Loucy (cell line): ENCODE results near the gene FUNDC2.
"Not testable (repeated sequence)": the region's sequence is repeated elsewhere in the genome, so short reads cannot be mapped to it uniquely, and the experiment has no call there.

ENCODE experiments used
- H2AFZ ChIP-seq: fragments of 200-600 bp; sonication (generic); 2 replicates; pipeline ENCODE4 v1.6.0; 2016; ENCODE audit warnings: antibody characterized with exemption, mild to moderate bottlenecking, low read length, moderate library complexity
- H3F3A ChIP-seq: fragments of 200-600 bp; 2 replicates; pipeline ENCODE4 v1.6.0; 2016; ENCODE audit warnings: antibody characterized with exemption, low read depth, mild to moderate bottlenecking
- H3K27me3 ChIP-seq: fragments of 200-600 bp; sonication (generic); 2 replicates; pipeline ENCODE4 v1.6.1; 2014; ENCODE audit warnings: low read length, mild to moderate bottlenecking; ENCODE audit not compliant: insufficient read depth, poor library complexity, severe bottlenecking
- H3K36me3 ChIP-seq: fragments of 200-600 bp; sonication (generic); 2 replicates; pipeline ENCODE4 v1.6.1; 2016; ENCODE audit warnings: low read length; ENCODE audit not compliant: insufficient read depth
- H3K4me1 ChIP-seq: fragments of 200-600 bp; sonication (generic); 2 replicates; pipeline ENCODE4 v1.5.1; 2014; ENCODE audit warnings: low read length, mild to moderate bottlenecking; ENCODE audit not compliant: insufficient read depth, poor library complexity, severe bottlenecking
- H3K4me2 ChIP-seq: fragments of 200-600 bp; sonication (generic); 2 replicates; pipeline ENCODE4 v1.6.0; 2014; ENCODE audit warnings: antibody characterized with exemption, low read length, low read depth, mild to moderate bottlenecking; ENCODE audit not compliant: poor library complexity, severe bottlenecking
- H3K4me3 ChIP-seq: fragments of 200-600 bp; sonication (generic); 2 replicates; pipeline ENCODE4 v1.5.1; 2014; ENCODE audit warnings: low read length, mild to moderate bottlenecking, mixed read lengths; ENCODE audit not compliant: poor library complexity, severe bottlenecking
- H3K79me2 ChIP-seq: fragments of 200-600 bp; sonication (generic); 2 replicates; pipeline ENCODE4 v1.6.1; 2014; ENCODE audit warnings: low read length; ENCODE audit not compliant: insufficient read depth
- H3K9ac ChIP-seq: fragments of 200-600 bp; sonication (generic); 2 replicates; pipeline ENCODE4 v1.6.0; 2014; ENCODE audit warnings: mild to moderate bottlenecking, low read depth, low read length, moderate library complexity; ENCODE audit not compliant: poor library complexity, severe bottlenecking
- H3K9me2 ChIP-seq: fragments of 200-600 bp; sonication (generic); replicated peaks from 2 replicates; pipeline ENCODE4 v1.6.1; 2016; ENCODE audit warnings: low read depth, low read length, mixed read lengths
- H3K9me3 ChIP-seq: fragments of 200-600 bp; sonication (generic); 2 replicates; pipeline ENCODE4 v1.6.1; 2014; ENCODE audit warnings: mild to moderate bottlenecking, antibody characterized with exemption, low read length, low read depth; ENCODE audit not compliant: insufficient read depth
- H4K20me1 ChIP-seq: fragments of 200-600 bp; sonication (generic); 2 replicates; pipeline ENCODE4 v1.6.0; 2014; ENCODE audit warnings: antibody characterized with exemption, low read length, mild to moderate bottlenecking; ENCODE audit not compliant: insufficient read depth, poor library complexity, severe bottlenecking
- EZH2phosphoT487 ChIP-seq: fragments of 200-600 bp; IDR thresholded peaks from 2 replicates; pipeline ENCODE4 v1.6.1; 2018; ENCODE audit warnings: antibody characterized with exemption, mild to moderate bottlenecking, moderate library complexity, borderline replicate concordance
- TF ChIP-seq, protein P1 (sequence below): fragments of 200-600 bp; sonication (generic); conservative IDR thresholded peaks from 2 replicates; pipeline ENCODE4 v1.5.1; 2014; ENCODE audit warnings: mild to moderate bottlenecking, antibody characterized with exemption, low read length

Gene FUNDC2

DNA sequence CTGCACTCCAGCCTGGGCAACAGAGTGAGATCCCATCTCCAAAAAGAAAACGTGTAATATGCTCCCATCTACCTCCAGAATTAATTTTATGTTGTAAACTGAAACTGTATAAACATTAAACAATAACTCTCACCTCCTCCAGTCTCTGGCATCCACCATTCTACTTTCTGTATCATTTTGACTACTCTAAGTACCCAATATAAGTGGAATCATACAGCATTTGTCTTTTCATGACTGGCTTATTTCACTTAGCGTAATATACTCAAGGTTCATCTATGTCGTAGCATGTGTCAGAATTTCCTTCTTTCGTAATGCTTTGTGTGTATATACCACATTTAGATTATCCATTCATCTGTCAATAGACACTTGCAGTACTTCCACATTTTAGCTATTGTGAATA, 24.8 kb upstream of the FUNDC2 start:
- no peaks in the 10 kb centered on the region for H3K9me2 ChIP-seq
- no peaks in the 10 kb centered on the region for H4K20me1 ChIP-seq
- no peaks in the 10 kb centered on the region for H3K4me1 ChIP-seq
- H3K9ac ChIP-seq, result no peak overlapping the region
- no peak overlapping the region for H3K4me3 ChIP-seq
- H3K36me3 ChIP-seq, result no peaks in the 10 kb centered on the region
- no peak overlapping the region for H3K4me2 ChIP-seq
- no peaks in the 10 kb centered on the region for H3K9me3 ChIP-seq
- no peak overlapping the region for H2AFZ ChIP-seq
- H3K27me3 ChIP-seq, result no peaks in the 10 kb centered on the region
- H3K79me2 ChIP-seq, result no peaks in the 10 kb centered on the region
- TF ChIP-seq EZH2phosphoT487, result no peak
- TF ChIP-seq, protein P1, sequence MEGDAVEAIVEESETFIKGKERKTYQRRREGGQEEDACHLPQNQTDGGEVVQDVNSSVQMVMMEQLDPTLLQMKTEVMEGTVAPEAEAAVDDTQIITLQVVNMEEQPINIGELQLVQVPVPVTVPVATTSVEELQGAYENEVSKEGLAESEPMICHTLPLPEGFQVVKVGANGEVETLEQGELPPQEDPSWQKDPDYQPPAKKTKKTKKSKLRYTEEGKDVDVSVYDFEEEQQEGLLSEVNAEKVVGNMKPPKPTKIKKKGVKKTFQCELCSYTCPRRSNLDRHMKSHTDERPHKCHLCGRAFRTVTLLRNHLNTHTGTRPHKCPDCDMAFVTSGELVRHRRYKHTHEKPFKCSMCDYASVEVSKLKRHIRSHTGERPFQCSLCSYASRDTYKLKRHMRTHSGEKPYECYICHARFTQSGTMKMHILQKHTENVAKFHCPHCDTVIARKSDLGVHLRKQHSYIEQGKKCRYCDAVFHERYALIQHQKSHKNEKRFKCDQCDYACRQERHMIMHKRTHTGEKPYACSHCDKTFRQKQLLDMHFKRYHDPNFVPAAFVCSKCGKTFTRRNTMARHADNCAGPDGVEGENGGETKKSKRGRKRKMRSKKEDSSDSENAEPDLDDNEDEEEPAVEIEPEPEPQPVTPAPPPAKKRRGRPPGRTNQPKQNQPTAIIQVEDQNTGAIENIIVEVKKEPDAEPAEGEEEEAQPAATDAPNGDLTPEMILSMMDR, result no peak
- H3F3A ChIP-seq, result no peaks in the 10 kb centered on the region

DNA sequence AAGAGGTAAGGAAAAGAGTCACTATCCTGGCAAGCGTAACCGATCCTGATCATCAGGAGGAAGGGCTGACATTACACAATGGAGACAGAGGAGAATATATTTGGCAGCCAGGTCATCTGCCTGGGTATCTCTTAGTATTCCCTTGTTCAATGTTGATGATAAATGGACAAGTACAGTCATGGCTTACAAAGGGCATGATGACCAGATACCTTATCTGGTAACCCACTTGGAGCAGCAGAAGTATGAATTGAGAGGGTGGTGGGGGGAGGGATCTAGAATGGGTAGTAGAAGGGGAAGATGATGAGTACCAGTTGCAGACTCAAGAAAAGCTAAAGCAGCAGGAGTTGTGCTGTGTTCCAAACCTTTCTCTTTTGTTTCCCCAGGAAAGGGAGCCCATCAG, 21.5 kb upstream of the FUNDC2 start:
- Histone ChIP-seq H3K4me2 (no peak overlapping the region), H3K9ac (no peak overlapping the region), H3K4me1 (no peaks in the 10 kb centered on the region), H3K9me2 (no peaks in the 10 kb centered on the region), H3K79me2 (no peaks in the 10 kb centered on the region), H3K27me3 (no peaks in the 10 kb centered on the region), H4K20me1 (no peaks in the 10 kb centered on the region), H2AFZ (no peak overlapping the region), H3F3A (no peaks in the 10 kb centered on the region), H3K36me3 (no peaks in the 10 kb centered on the region), H3K9me3 (no peaks in the 10 kb centered on the region), H3K4me3 (no peak overlapping the region)
- no peak for TF ChIP-seq EZH2phosphoT487
- TF ChIP-seq, protein P1, result no peak

DNA sequence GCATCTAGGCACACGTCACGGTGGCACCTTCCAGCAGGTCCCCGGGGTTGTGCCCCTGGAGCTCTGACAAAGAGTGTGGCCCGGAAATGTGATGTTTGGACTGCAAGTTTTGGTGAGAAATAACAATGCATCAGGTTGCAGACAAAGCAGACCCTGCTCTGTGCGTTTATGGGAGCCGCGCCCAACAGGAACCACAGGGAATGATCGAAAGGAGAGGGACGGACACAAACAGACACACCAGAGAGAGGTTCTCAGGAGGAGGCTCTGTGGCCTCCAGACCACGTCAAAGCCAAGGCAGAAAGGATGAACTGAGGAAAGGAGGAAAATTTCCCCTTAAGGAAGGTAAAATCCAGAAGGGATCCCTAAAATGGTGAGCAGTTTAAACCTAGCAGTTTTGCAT, 20.3 kb upstream of the FUNDC2 start:
- not testable (repeated sequence) for H3K36me3 ChIP-seq, H3K9ac ChIP-seq, H3K79me2 ChIP-seq, H4K20me1 ChIP-seq, H2AFZ ChIP-seq, H3K4me1 ChIP-seq, H3K9me3 ChIP-seq, H3K4me2 ChIP-seq, H3K4me3 ChIP-seq, H3K27me3 ChIP-seq, H3F3A ChIP-seq, H3K9me2 ChIP-seq

DNA sequence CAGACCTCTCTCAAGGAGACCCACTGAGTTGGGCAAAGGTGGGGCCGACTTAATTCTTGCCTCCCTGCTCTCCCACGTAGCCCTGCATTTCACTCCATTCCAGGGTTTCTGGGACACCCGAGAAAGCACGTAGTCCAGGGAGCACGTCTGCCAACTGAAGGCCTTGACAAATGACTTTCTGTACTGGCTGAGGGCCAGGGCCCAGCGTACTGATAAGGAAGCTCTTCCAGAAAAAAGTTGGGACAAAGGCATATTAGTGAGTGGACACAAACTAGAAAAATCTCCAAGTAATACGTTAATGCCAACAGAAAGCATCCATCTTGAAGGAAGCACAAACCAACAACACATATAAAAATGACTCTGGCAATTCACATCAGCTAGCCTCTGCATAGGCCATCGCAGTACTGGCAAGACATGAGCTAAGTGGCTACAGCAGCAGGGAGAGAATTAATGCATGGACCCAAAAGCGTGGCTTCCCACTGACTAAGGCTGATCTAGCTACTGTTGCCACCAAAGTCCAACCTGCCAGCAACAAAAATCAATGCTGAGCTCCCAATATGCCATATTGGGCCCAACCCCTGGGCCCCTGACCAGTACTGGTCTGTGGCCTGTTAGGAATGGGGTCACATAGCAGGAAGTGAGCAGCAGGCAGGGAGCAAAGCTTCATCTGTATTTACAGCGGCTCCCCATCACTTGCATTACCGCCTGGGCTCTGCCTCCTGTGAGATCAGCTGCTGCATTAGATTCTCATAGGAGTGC, 19.6 kb upstream of the FUNDC2 start:
- not testable (repeated sequence) for H3K4me3 ChIP-seq, H3K27me3 ChIP-seq, H3K9me3 ChIP-seq, H4K20me1 ChIP-seq, H3F3A ChIP-seq, H3K9me2 ChIP-seq, H3K36me3 ChIP-seq, H3K79me2 ChIP-seq, H3K9ac ChIP-seq, H3K4me2 ChIP-seq, H2AFZ ChIP-seq, H3K4me1 ChIP-seq

DNA sequence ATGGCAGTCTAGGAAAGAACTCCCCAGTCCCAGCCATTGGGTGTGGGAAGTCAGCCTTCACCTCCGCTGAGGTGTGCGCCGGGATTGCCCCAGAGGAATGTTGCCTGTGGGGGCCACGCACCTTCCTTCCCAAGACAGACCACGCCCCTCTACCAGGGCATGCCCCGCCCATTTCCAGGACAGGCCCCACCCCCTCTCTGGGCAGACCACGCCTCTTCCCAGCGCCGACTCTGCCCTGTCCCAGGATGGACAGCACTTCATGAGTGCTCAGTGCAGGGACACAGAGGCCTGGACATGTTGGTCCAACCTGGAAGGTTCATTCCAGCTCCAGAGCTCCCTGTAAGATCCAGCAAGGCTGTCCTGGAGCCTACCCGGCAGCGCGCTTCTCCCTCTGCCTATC, 18.1 kb upstream of the FUNDC2 start:
- not testable (repeated sequence) for H3K4me2 ChIP-seq, H3K4me3 ChIP-seq, H3F3A ChIP-seq, H3K79me2 ChIP-seq, H3K27me3 ChIP-seq, H3K9ac ChIP-seq, H2AFZ ChIP-seq, H4K20me1 ChIP-seq, H3K9me2 ChIP-seq, H3K36me3 ChIP-seq, H3K9me3 ChIP-seq, H3K4me1 ChIP-seq
